GM23338 (cell line): ENCODE measurements around the gene RBPJL. TPM values are rescaled to one million over a fixed set of nuclear protein-coding genes. Genes with fewer than 3 reads are reported as not detected.

Experiments
- ATAC-seq: fragments of 200-7000 bp; cut with Tn5 transposase; 3 replicates; pipeline ENCODE4 v1.9.1; 2020
- DNase-seq: peaks from one replicate; pipeline ENCODE4 v3.0.0-alpha.2; 2015; ENCODE audit warnings: low spot score
- H2AFZ ChIP-seq: fragments of 200-600 bp; sonication (generic); 2 replicates; pipeline ENCODE4 v1.8.0; 2016; ENCODE audit warnings: antibody characterized with exemption, mild to moderate bottlenecking, moderate library complexity
- H3F3A ChIP-seq: fragments of 200-600 bp; sonication (generic); replicated peaks from 2 replicates; pipeline ENCODE4 v1.8.0; 2017; ENCODE audit warnings: antibody characterized with exemption, mixed run types, low read depth
- H3K27ac ChIP-seq: fragments of 200-600 bp; sonication (generic); 2 replicates; pipeline ENCODE4 v1.6.1; 2016; ENCODE audit warnings: low read depth
- H3K27me3 ChIP-seq: fragments of 200-600 bp; sonication (generic); 2 replicates; pipeline ENCODE4 v1.8.0; 2016; ENCODE audit warnings: mild to moderate bottlenecking, mixed run types, moderate library complexity; ENCODE audit not compliant: insufficient read depth
- H3K36me3 ChIP-seq: fragments of 200-600 bp; sonication (generic); 2 replicates; pipeline ENCODE4 v1.8.0; 2016; ENCODE audit warnings: mild to moderate bottlenecking; ENCODE audit not compliant: insufficient read depth
- H3K4me1 ChIP-seq: fragments of 200-600 bp; sonication (generic); 2 replicates; pipeline ENCODE4 v1.8.0; 2016; ENCODE audit warnings: mild to moderate bottlenecking, moderate library complexity; ENCODE audit not compliant: insufficient read depth
- H3K4me2 ChIP-seq: fragments of 200-600 bp; sonication (generic); 2 replicates; pipeline ENCODE4 v1.7.1; 2017; ENCODE audit warnings: mixed run types
- H3K4me3 ChIP-seq: fragments of 200-600 bp; sonication (generic); 2 replicates; pipeline ENCODE4 v1.6.1; 2016; ENCODE audit warnings: mixed run types
- H3K79me2 ChIP-seq: fragments of 200-600 bp; sonication (generic); replicated peaks from 2 replicates; pipeline ENCODE4 v1.8.0; 2017; ENCODE audit warnings: mild to moderate bottlenecking; ENCODE audit not compliant: insufficient read depth
- H3K9me2 ChIP-seq: fragments of 200-600 bp; sonication (generic); 2 replicates; pipeline ENCODE4 v1.8.0; 2017; ENCODE audit not compliant: insufficient read depth
- H4K20me1 ChIP-seq: fragments of 200-600 bp; sonication (generic); replicated peaks from 2 replicates; pipeline ENCODE4 v1.8.0; 2017; ENCODE audit warnings: mild to moderate bottlenecking; ENCODE audit not compliant: insufficient read depth
- H3K27ac Mint-ChIP-seq: 2 replicates; pipeline ENCODE4 v1.8.0; 2020; ENCODE audit warnings: inconsistent platforms, mild to moderate bottlenecking, moderate library complexity, mixed read lengths
- H3K27me3 Mint-ChIP-seq: 3 replicates; pipeline ENCODE4 v1.8.0; 2022; ENCODE audit warnings: low read depth, mild to moderate bottlenecking, moderate library complexity, mixed read lengths, inconsistent platforms; ENCODE audit not compliant: insufficient read depth, poor library complexity
- H3K36me3 Mint-ChIP-seq: 3 replicates; pipeline ENCODE4 v1.8.0; 2021; ENCODE audit warnings: low read depth, mild to moderate bottlenecking, inconsistent platforms, moderate library complexity, mixed read lengths
- H3K4me1 Mint-ChIP-seq: 3 replicates; pipeline ENCODE4 v1.8.0; 2020; ENCODE audit warnings: mild to moderate bottlenecking, inconsistent platforms, mixed read lengths
- H3K4me3 Mint-ChIP-seq: 3 replicates; pipeline ENCODE4 v1.8.0; 2021; ENCODE audit warnings: moderate library complexity, mild to moderate bottlenecking, inconsistent platforms, mixed read lengths
- H3K9me3 Mint-ChIP-seq: 3 replicates; pipeline ENCODE4 v1.8.0; 2020; ENCODE audit warnings: moderate library complexity, mild to moderate bottlenecking, inconsistent platforms, mixed read lengths
- ZNF331 ChIP-seq: fragments of 250-450 bp; sonication (Bioruptor Pico); IDR thresholded peaks from 2 replicates; pipeline ENCODE4 v1.5.0; 2020; ENCODE audit warnings: low read depth, mild to moderate bottlenecking, moderate library complexity
- ZNF462 ChIP-seq: fragments of 250-450 bp; sonication (Bioruptor Pico); IDR thresholded peaks from 2 replicates; pipeline ENCODE4 v1.5.0; 2020; ENCODE audit warnings: mild to moderate bottlenecking, moderate library complexity
- polyA plus RNA-seq: library from polyadenylated mRNA; unstranded; fragments of >200 nt; fragmentation: Nextera tagmentation; extraction: Ambion mirVana; gene quantifications from 2 replicates; pipeline ENCODE4 v1.2.1, GENCODE V29; 2016
- total RNA-seq: library from RNA; depleted of rRNA; stranded (reverse); fragments of >200 nt; shearing (Covaris generic); gene quantifications from 2 replicates; pipeline ENCODE4 v1.2.3, GENCODE V29; 2014
- TF ChIP-seq, protein P1 (sequence below): IDR thresholded peaks from one replicate; pipeline ENCODE4 v1.6.1; 2018; ENCODE audit warnings: antibody characterized with exemption; ENCODE audit not compliant: unreplicated experiment

RBPJL gene
- total and polyA plus RNA-seq, 2 experiments from 2014 or later: 0.44 to 0.66 TPM

- TF ChIP-seq ZNF462: no peak
- TF ChIP-seq, protein P1, sequence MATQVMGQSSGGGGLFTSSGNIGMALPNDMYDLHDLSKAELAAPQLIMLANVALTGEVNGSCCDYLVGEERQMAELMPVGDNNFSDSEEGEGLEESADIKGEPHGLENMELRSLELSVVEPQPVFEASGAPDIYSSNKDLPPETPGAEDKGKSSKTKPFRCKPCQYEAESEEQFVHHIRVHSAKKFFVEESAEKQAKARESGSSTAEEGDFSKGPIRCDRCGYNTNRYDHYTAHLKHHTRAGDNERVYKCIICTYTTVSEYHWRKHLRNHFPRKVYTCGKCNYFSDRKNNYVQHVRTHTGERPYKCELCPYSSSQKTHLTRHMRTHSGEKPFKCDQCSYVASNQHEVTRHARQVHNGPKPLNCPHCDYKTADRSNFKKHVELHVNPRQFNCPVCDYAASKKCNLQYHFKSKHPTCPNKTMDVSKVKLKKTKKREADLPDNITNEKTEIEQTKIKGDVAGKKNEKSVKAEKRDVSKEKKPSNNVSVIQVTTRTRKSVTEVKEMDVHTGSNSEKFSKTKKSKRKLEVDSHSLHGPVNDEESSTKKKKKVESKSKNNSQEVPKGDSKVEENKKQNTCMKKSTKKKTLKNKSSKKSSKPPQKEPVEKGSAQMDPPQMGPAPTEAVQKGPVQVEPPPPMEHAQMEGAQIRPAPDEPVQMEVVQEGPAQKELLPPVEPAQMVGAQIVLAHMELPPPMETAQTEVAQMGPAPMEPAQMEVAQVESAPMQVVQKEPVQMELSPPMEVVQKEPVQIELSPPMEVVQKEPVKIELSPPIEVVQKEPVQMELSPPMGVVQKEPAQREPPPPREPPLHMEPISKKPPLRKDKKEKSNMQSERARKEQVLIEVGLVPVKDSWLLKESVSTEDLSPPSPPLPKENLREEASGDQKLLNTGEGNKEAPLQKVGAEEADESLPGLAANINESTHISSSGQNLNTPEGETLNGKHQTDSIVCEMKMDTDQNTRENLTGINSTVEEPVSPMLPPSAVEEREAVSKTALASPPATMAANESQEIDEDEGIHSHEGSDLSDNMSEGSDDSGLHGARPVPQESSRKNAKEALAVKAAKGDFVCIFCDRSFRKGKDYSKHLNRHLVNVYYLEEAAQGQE: no peak
- TF ChIP-seq ZNF331: no peak
Observed at GRCh38 chr20:45315672-45316071, 9.0 kb downstream of the RBPJL start (continued).

DNA sequence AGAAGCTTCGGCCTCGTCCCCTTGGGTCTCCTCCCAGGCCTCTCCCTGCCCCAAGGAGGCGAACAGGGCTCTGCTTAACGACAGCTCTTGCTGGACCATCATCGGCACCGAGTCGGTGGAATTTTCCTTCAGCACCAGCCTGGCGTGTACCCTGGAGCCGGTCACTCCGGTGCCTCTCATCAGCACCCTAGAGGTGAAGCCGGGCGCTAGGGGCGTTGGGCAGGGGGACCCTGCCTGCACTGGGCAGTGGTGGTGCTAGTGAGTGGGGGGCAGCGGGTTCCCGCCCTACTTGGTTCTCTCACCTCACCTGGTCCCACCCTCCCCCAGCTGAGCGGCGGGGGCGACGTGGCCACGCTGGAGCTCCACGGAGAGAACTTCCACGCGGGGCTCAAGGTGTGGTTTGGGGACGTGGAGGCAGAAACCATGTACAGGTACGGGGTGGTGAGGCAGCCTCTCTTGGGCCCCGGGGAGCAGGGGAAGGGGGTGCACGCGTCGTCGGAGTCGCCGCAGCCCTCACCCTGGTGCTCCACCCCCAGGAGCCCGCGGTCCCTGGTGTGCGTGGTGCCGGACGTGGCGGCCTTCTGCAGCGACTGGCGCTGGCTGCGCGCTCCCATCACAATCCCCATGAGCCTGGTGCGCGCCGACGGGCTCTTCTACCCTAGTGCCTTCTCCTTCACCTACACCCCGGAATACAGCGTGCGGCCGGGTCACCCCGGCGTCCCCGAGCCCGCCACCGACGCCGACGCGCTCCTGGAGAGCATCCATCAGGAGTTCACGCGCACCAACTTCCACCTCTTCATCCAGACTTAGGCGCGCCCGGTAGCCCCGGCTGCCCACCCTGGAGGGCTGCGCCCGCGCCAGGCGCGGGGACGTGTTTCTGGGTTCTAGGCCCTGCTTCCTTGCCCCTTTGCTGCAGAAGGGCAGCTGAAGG, 9.8 kb downstream of the RBPJL start:
- no peaks in the 10 kb centered on the region; the same call in 2 of the 3 replicates for H3K9me3 Mint-ChIP-seq
- no peak for TF ChIP-seq ZNF331
- TF ChIP-seq ZNF462: no peak

More for the DNA sequence above, 9.8 kb downstream of the RBPJL start:
- Histone ChIP-seq H3K27me3 (peaks cover 7% of the 10 kb centered on the region; the same call in 1 of the 2 replicates), H3F3A (no peaks in the 10 kb centered on the region), H3K9me2 (no peaks in the 10 kb centered on the region), H3K4me1 (no peaks in the 10 kb centered on the region), H3K79me2 (no peaks in the 10 kb centered on the region), H3K36me3 (no peaks in the 10 kb centered on the region), H2AFZ (no peak overlapping the region), H3K4me3 (no peak overlapping the region), H3K4me2 (no peak overlapping the region), H3K27ac (no peak overlapping the region), H4K20me1 (no peaks in the 10 kb centered on the region)
- ATAC-seq (no peak), DNase-seq (no peak)
- no peak overlapping the region for H3K27ac Mint-ChIP-seq
- peaks cover 6% of the 10 kb centered on the region for H3K4me1 Mint-ChIP-seq
- H3K36me3 Mint-ChIP-seq: peaks cover 2% of the 10 kb centered on the region; the same call in 1 of the 3 replicates
- H3K27me3 Mint-ChIP-seq: peaks cover 7% of the 10 kb centered on the region
- no peak overlapping the region for H3K4me3 Mint-ChIP-seq
